Measurements from ENCODE around the gene NOTCH1.

The NOTCH1 gene

GRCh38 chr9:136545965-136546696, at the start of gene NOTCH1:
Gene NOTCH1, minus strand, starts transcription at chr9:136546048. Its CDS starts 262 bp downstream, at chr9:136545786.
- Histone ChIP-seq H3K4me3 (ENCODE audit: low read length) (peak within 1 kb of the TSS; percentile 33), H3K27me3 (ENCODE audit: control insufficient read depth, insufficient read depth, low read length) (peaks cover 16% of the 10 kb centered on the region), H3K4me1 (ENCODE audit: control insufficient read depth, insufficient read depth, low read length) (peaks cover 43% of the 10 kb centered on the region), H3K9ac (ENCODE audit: low read length) (peak within 1 kb of the TSS; percentile 68), H3K9me3 (ENCODE audit: control insufficient read depth, low read length) (no peaks in the 10 kb centered on the region), H3K36me3 (ENCODE audit: control insufficient read depth, insufficient read depth, low read length) (no peaks in the 10 kb centered on the region)

- H3K27me3 ChIP-seq (ENCODE audit: control insufficient read depth, insufficient read depth, low read length) = peaks cover 11% of the 10 kb centered on the region
Observed at GRCh38 chr9:136594492-136594891, 48.6 kb upstream of the NOTCH1 start.

GRCh38 chr9:136593581-136593980, 47.7 kb upstream of the NOTCH1 start:
- H3K36me3 ChIP-seq (ENCODE audit: control insufficient read depth, insufficient read depth, low read length) = no peaks in the 10 kb centered on the region
- no peaks in the 10 kb centered on the region for H3K9me3 ChIP-seq (ENCODE audit: control insufficient read depth, low read length)
- no peak overlapping the region for H3K4me3 ChIP-seq (ENCODE audit: low read length)
- H3K27me3 ChIP-seq (ENCODE audit: control insufficient read depth, insufficient read depth, low read length) = peaks cover 10% of the 10 kb centered on the region
- H3K4me1 ChIP-seq (ENCODE audit: control insufficient read depth, insufficient read depth, low read length) = peaks cover 7% of the 10 kb centered on the region
- H3K9ac ChIP-seq (ENCODE audit: low read length) = no peak overlapping the region

More at GRCh38 chr9:136594492-136594891, 48.6 kb upstream of the NOTCH1 start:
- Histone ChIP-seq H3K4me3 (ENCODE audit: low read length) (no peak overlapping the region), H3K4me1 (ENCODE audit: control insufficient read depth, insufficient read depth, low read length) (peaks cover 7% of the 10 kb centered on the region), H3K9me3 (ENCODE audit: control insufficient read depth, low read length) (no peaks in the 10 kb centered on the region), H3K9ac (ENCODE audit: low read length) (no peak overlapping the region), H3K36me3 (ENCODE audit: control insufficient read depth, insufficient read depth, low read length) (no peaks in the 10 kb centered on the region)

- H3K27me3 ChIP-seq (ENCODE audit: control insufficient read depth, insufficient read depth, low read length) = peaks cover 10% of the 10 kb centered on the region
- no peaks in the 10 kb centered on the region for H3K36me3 ChIP-seq (ENCODE audit: control insufficient read depth, insufficient read depth, low read length)
- no peaks in the 10 kb centered on the region for H3K9me3 ChIP-seq (ENCODE audit: control insufficient read depth, low read length)
- H3K4me1 ChIP-seq (ENCODE audit: control insufficient read depth, insufficient read depth, low read length) = peaks cover 14% of the 10 kb centered on the region
- H3K9ac ChIP-seq (ENCODE audit: low read length) = no peak overlapping the region
- no peak overlapping the region for H3K4me3 ChIP-seq (ENCODE audit: low read length)
Observed at GRCh38 chr9:136592666-136593065, 46.8 kb upstream of the NOTCH1 start.

GRCh38 chr9:136590821-136591752, 45.2 kb upstream of the NOTCH1 start:
- no peak overlapping the region for H3K9ac ChIP-seq (ENCODE audit: low read length)
- H3K36me3 ChIP-seq (ENCODE audit: control insufficient read depth, insufficient read depth, low read length) = no peaks in the 10 kb centered on the region
- peaks cover 10% of the 10 kb centered on the region for H3K4me1 ChIP-seq (ENCODE audit: control insufficient read depth, insufficient read depth, low read length)
- no peaks in the 10 kb centered on the region for H3K9me3 ChIP-seq (ENCODE audit: control insufficient read depth, low read length)
- no peak overlapping the region for H3K4me3 ChIP-seq (ENCODE audit: low read length)
- H3K27me3 ChIP-seq (ENCODE audit: control insufficient read depth, insufficient read depth, low read length) = peaks cover 10% of the 10 kb centered on the region

- Histone ChIP-seq H3K4me3 (ENCODE audit: low read length) (no peak overlapping the region), H3K9ac (ENCODE audit: low read length) (no peak overlapping the region), H3K27me3 (ENCODE audit: control insufficient read depth, insufficient read depth, low read length) (peaks cover 6% of the 10 kb centered on the region), H3K36me3 (ENCODE audit: control insufficient read depth, insufficient read depth, low read length) (no peaks in the 10 kb centered on the region), H3K9me3 (ENCODE audit: control insufficient read depth, low read length) (no peaks in the 10 kb centered on the region), H3K4me1 (ENCODE audit: control insufficient read depth, insufficient read depth, low read length) (peaks cover 10% of the 10 kb centered on the region)
Observed at GRCh38 chr9:136589766-136590763, 44.2 kb upstream of the NOTCH1 start.

GRCh38 chr9:136588663-136589464, 43.0 kb upstream of the NOTCH1 start:
- Histone ChIP-seq H3K9ac (ENCODE audit: low read length) (no peak overlapping the region), H3K4me3 (ENCODE audit: low read length) (no peak overlapping the region), H3K9me3 (ENCODE audit: control insufficient read depth, low read length) (no peaks in the 10 kb centered on the region), H3K36me3 (ENCODE audit: control insufficient read depth, insufficient read depth, low read length) (no peaks in the 10 kb centered on the region), H3K27me3 (ENCODE audit: control insufficient read depth, insufficient read depth, low read length) (peaks cover 15% of the 10 kb centered on the region), H3K4me1 (ENCODE audit: control insufficient read depth, insufficient read depth, low read length) (peaks cover 10% of the 10 kb centered on the region)

GRCh38 chr9:136587944-136588662, 42.3 kb upstream of the NOTCH1 start:
- peaks cover 10% of the 10 kb centered on the region for H3K4me1 ChIP-seq (ENCODE audit: control insufficient read depth, insufficient read depth, low read length)
- H3K4me3 ChIP-seq (ENCODE audit: low read length) = no peak overlapping the region
- no peaks in the 10 kb centered on the region for H3K36me3 ChIP-seq (ENCODE audit: control insufficient read depth, insufficient read depth, low read length)
- no peaks in the 10 kb centered on the region for H3K9me3 ChIP-seq (ENCODE audit: control insufficient read depth, low read length)
- no peak overlapping the region for H3K9ac ChIP-seq (ENCODE audit: low read length)
- peaks cover 15% of the 10 kb centered on the region for H3K27me3 ChIP-seq (ENCODE audit: control insufficient read depth, insufficient read depth, low read length)

GRCh38 chr9:136587145-136587943, 41.5 kb upstream of the NOTCH1 start:
- peaks cover 15% of the 10 kb centered on the region for H3K27me3 ChIP-seq (ENCODE audit: control insufficient read depth, insufficient read depth, low read length)
- H3K9ac ChIP-seq (ENCODE audit: low read length) = no peak overlapping the region
- H3K9me3 ChIP-seq (ENCODE audit: control insufficient read depth, low read length) = no peaks in the 10 kb centered on the region
- peaks cover 10% of the 10 kb centered on the region for H3K4me1 ChIP-seq (ENCODE audit: control insufficient read depth, insufficient read depth, low read length)
- H3K36me3 ChIP-seq (ENCODE audit: control insufficient read depth, insufficient read depth, low read length) = no peaks in the 10 kb centered on the region
- H3K4me3 ChIP-seq (ENCODE audit: low read length) = no peak overlapping the region

- H3K9ac ChIP-seq (ENCODE audit: low read length) = no peak overlapping the region
- H3K36me3 ChIP-seq (ENCODE audit: control insufficient read depth, insufficient read depth, low read length) = no peaks in the 10 kb centered on the region
- no peaks in the 10 kb centered on the region for H3K9me3 ChIP-seq (ENCODE audit: control insufficient read depth, low read length)
- peaks cover 10% of the 10 kb centered on the region for H3K4me1 ChIP-seq (ENCODE audit: control insufficient read depth, insufficient read depth, low read length)
- no peak overlapping the region for H3K4me3 ChIP-seq (ENCODE audit: low read length)
- H3K27me3 ChIP-seq (ENCODE audit: control insufficient read depth, insufficient read depth, low read length) = peaks cover 15% of the 10 kb centered on the region
Observed at GRCh38 chr9:136586391-136586953, 40.6 kb upstream of the NOTCH1 start.
